UCSD-AML1 (cell line): Measurements from ENCODE around the gene ALDH16A1.
A peak's percentile ranks its signal among the peaks of the same experiment; 100 is the strongest.
"Not testable (repeated sequence)": the region's sequence is repeated elsewhere in the genome, so short reads cannot be mapped to it uniquely, and the experiment has no call there.

ENCODE experiments used
- DNase-seq: peaks from one replicate; lab custom pipeline; 2025; ENCODE audit not compliant: unreplicated experiment; lab: John Stamatoyannopoulos, UW

The ALDH16A1 gene

GRCh38 chr19:49439836-49440235, 13.2 kb upstream of the ALDH16A1 start:
- DNase-seq = no peak

- DNase-seq = no peak
Measured at GRCh38 chr19:49440439-49441209, 12.4 kb upstream of the ALDH16A1 start.

GRCh38 chr19:49441210-49441959, 11.6 kb upstream of the ALDH16A1 start, which contains the start of gene SLC17A7:
TSS of gene SLC17A7 (minus strand) at chr19:49441527. CDS start at chr19:49441379, 148 bp downstream.
- DNase-seq = peak; percentile 18

GRCh38 chr19:49441960-49442350, 11.1 kb upstream of the ALDH16A1 start:
- DNase-seq = no peak

GRCh38 chr19:49442354-49442753, 10.7 kb upstream of the ALDH16A1 start:
- no peak for DNase-seq

GRCh38 chr19:49442771-49443365, 10.2 kb upstream of the ALDH16A1 start:
- peak; percentile 92 for DNase-seq

- DNase-seq = peak; percentile 93
Measured at GRCh38 chr19:49443366-49444099, 9.5 kb upstream of the ALDH16A1 start.

GRCh38 chr19:49444100-49444700, 8.8 kb upstream of the ALDH16A1 start:
- not testable (repeated sequence) for DNase-seq

GRCh38 chr19:49445997-49446396, 7.0 kb upstream of the ALDH16A1 start:
- no peak for DNase-seq

- no peak for DNase-seq
Measured at GRCh38 chr19:49447485-49448431, 5.3 kb upstream of the ALDH16A1 start.

GRCh38 chr19:49448432-49448786, 4.6 kb upstream of the ALDH16A1 start:
- no peak for DNase-seq

- no peak for DNase-seq
Measured at GRCh38 chr19:49450405-49450804, 2.6 kb upstream of the ALDH16A1 start.

GRCh38 chr19:49451430-49452181, 1.4 kb upstream of the ALDH16A1 start, which contains the start of gene PIH1D1:
TSS of gene PIH1D1 (minus strand) at chr19:49451814. CDS start at chr19:49451574, 240 bp downstream.
- peak; percentile 95 for DNase-seq

- DNase-seq = no peak
Measured at GRCh38 chr19:49453757-49454240, 774 bp downstream of the ALDH16A1 start.

GRCh38 chr19:49455773-49456172, 2.7 kb downstream of the ALDH16A1 start:
- DNase-seq = no peak

- DNase-seq = no peak
Measured at GRCh38 chr19:49456326-49456725, 3.3 kb downstream of the ALDH16A1 start.

- DNase-seq = no peak
Measured at GRCh38 chr19:49458567-49458903, 5.5 kb downstream of the ALDH16A1 start.

GRCh38 chr19:49459388-49459787, 6.4 kb downstream of the ALDH16A1 start:
- no peak for DNase-seq

GRCh38 chr19:49461130-49461529, 8.1 kb downstream of the ALDH16A1 start:
- not testable (repeated sequence) for DNase-seq
